ENCODE measurements around the gene PRAF2. TPM values are rescaled to one million over a fixed set of nuclear protein-coding genes. Genes with fewer than 3 reads are reported as not detected.

Gene PRAF2
- total and polyA plus RNA-seq, 9 of the 15 experiments (the other 6 are each of a cell fraction or from before 2014, with no cell fraction given) = 0.24 to 5.7 (median 2.0) TPM

DNA sequence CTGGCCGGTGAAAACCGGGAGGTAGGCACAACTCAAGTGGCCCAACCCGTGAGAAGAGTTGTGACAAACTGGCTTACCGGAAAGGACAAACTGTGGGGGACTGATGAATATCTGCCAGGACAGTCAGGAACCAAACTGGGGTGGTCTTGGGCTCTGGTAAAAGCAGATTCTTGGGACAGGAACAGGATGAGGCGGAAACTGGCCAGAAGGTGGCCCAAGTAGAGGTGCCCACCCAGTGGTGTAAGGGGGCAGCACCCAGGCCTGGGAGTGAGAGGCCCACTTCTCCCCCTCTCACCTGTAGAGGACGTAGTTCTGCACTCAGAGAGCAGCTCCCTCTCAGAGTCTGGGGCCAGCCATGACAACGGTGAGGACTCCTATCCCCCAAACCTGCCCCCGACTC lies 9.1 kb downstream of the PRAF2 start:
- Histone ChIP-seq H2AFZ (ENCODE audit: low read depth, low read length) (no peak overlapping the region), H3K9me1 (ENCODE audit: control insufficient read depth, insufficient read depth, low read length) (no peaks in the 10 kb centered on the region), H3K36me3 (ENCODE audit: control insufficient read depth, insufficient read depth, low read length) (no peaks in the 10 kb centered on the region), H3K4me1 (replicated peaks in 1 of 2; ENCODE audit: control insufficient read depth in 2 of 2, insufficient read depth in 2 of 2, low read length in 2 of 2) (peaks cover 0 to 32% of the 10 kb centered on the region in 2 experiments; a peak in 3 of 5 replicates), H3K27me3 (ENCODE audit: control insufficient read depth in 2 of 2, insufficient read depth in 2 of 2, low read length in 2 of 2) (no peaks in the 10 kb centered on the region), H3K79me2 (ENCODE audit: control insufficient read depth, insufficient read depth, low read length) (no peaks in the 10 kb centered on the region), H3K9me3 (replicated peaks; ENCODE audit: control insufficient read depth, insufficient read depth, low read depth, low read length) (no peaks in the 10 kb centered on the region), H3K9ac (ENCODE audit: insufficient read depth in 1 of 2, low read depth in 2 of 2, low read length in 2 of 2) (no peak overlapping the region), H3K4me2 (ENCODE audit: insufficient read depth, low read length) (no peak overlapping the region), H4K20me1 (replicated peaks; ENCODE audit: control insufficient read depth, insufficient read depth, low read length) (no peaks in the 10 kb centered on the region), H3K4me3 (no peak overlapping the region), H3K27ac (ENCODE audit: extremely low read depth, low read depth, low read length) (no peak overlapping the region)
- WGBS (ENCODE audit: insufficient coverage, low coverage, missing lambda C conversion rate) = 72% methylated on average over 6 of the region's 8 CpGs
- ATAC-seq (no peak), FAIRE-seq (no peak), DNase-seq (ENCODE audit: extremely low read depth in 1 of 4, low spot score in 3 of 4) (peak in 1 of 4 experiments; percentile 4)
- ChIA-PET CTCF (ENCODE audit: low intra/inter-chr PET ratio) (no interaction called here), POLR2A (no interaction called here)
- in situ Hi-C loops (cut with MboI) (no loop called here), intact Hi-C loops (cut with micrococcal nuclease) (no loop called here)
- no TSS peak for BruUV-seq (replicated peaks)
- TF ChIP-seq, protein P1, sequence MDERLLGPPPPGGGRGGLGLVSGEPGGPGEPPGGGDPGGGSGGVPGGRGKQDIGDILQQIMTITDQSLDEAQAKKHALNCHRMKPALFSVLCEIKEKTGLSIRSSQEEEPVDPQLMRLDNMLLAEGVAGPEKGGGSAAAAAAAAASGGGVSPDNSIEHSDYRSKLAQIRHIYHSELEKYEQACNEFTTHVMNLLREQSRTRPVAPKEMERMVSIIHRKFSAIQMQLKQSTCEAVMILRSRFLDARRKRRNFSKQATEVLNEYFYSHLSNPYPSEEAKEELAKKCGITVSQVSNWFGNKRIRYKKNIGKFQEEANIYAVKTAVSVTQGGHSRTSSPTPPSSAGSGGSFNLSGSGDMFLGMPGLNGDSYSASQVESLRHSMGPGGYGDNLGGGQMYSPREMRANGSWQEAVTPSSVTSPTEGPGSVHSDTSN (CRISPR knock-in tag; IDR thresholded peaks at IDR 0.05; ENCODE audit: low read depth) = no peak
- TF ChIP-seq, protein P1 (tag; conservative IDR thresholded peaks at IDR 0.05; ENCODE audit: low read depth) = no peak
- TF ChIP-seq, protein P2, sequence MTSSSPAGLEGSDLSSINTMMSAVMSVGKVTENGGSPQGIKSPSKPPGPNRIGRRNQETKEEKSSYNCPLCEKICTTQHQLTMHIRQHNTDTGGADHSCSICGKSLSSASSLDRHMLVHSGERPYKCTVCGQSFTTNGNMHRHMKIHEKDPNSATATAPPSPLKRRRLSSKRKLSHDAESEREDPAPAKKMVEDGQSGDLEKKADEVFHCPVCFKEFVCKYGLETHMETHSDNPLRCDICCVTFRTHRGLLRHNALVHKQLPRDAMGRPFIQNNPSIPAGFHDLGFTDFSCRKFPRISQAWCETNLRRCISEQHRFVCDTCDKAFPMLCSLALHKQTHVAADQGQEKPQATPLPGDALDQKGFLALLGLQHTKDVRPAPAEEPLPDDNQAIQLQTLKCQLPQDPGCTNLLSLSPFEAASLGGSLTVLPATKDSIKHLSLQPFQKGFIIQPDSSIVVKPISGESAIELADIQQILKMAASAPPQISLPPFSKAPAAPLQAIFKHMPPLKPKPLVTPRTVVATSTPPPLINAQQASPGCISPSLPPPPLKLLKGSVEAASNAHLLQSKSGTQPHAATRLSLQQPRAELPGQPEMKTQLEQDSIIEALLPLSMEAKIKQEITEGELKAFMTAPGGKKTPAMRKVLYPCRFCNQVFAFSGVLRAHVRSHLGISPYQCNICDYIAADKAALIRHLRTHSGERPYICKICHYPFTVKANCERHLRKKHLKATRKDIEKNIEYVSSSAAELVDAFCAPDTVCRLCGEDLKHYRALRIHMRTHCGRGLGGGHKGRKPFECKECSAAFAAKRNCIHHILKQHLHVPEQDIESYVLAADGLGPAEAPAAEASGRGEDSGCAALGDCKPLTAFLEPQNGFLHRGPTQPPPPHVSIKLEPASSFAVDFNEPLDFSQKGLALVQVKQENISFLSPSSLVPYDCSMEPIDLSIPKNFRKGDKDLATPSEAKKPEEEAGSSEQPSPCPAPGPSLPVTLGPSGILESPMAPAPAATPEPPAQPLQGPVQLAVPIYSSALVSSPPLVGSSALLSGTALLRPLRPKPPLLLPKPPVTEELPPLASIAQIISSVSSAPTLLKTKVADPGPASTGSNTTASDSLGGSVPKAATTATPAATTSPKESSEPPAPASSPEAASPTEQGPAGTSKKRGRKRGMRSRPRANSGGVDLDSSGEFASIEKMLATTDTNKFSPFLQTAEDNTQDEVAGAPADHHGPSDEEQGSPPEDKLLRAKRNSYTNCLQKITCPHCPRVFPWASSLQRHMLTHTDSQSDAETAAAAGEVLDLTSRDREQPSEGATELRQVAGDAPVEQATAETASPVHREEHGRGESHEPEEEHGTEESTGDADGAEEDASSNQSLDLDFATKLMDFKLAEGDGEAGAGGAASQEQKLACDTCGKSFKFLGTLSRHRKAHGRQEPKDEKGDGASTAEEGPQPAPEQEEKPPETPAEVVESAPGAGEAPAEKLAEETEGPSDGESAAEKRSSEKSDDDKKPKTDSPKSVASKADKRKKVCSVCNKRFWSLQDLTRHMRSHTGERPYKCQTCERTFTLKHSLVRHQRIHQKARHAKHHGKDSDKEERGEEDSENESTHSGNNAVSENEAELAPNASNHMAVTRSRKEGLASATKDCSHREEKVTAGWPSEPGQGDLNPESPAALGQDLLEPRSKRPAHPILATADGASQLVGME (CRISPR knock-in tag; IDR thresholded peaks at IDR 0.05) = no peak
- TF ChIP-seq RFX1 (IDR thresholded peaks at IDR 0.05) = no peak
- TF ChIP-seq, protein P3, sequence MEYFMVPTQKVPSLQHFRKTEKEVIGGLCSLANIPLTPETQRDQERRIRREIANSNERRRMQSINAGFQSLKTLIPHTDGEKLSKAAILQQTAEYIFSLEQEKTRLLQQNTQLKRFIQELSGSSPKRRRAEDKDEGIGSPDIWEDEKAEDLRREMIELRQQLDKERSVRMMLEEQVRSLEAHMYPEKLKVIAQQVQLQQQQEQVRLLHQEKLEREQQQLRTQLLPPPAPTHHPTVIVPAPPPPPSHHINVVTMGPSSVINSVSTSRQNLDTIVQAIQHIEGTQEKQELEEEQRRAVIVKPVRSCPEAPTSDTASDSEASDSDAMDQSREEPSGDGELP (CRISPR knock-in tag; IDR thresholded peaks at IDR 0.05; ENCODE audit: borderline replicate concordance) = no peak
- no peak for TF ChIP-seq THRAP3 (IDR thresholded peaks at IDR 0.05; ENCODE audit: borderline replicate concordance)
- TF ChIP-seq NCOA2 (IDR thresholded peaks at IDR 0.05; ENCODE audit: partially characterized antibody in 2 of 2) = no peak
- no peak for TF ChIP-seq POLR2AphosphoS5 (IDR thresholded peaks at IDR 0.05; ENCODE audit: control insufficient read depth, insufficient read depth, low read depth, low read length)
- no peak for TF ChIP-seq ZNF444 (CRISPR knock-in tag; IDR thresholded peaks at IDR 0.05)
- TF ChIP-seq, protein P4, sequence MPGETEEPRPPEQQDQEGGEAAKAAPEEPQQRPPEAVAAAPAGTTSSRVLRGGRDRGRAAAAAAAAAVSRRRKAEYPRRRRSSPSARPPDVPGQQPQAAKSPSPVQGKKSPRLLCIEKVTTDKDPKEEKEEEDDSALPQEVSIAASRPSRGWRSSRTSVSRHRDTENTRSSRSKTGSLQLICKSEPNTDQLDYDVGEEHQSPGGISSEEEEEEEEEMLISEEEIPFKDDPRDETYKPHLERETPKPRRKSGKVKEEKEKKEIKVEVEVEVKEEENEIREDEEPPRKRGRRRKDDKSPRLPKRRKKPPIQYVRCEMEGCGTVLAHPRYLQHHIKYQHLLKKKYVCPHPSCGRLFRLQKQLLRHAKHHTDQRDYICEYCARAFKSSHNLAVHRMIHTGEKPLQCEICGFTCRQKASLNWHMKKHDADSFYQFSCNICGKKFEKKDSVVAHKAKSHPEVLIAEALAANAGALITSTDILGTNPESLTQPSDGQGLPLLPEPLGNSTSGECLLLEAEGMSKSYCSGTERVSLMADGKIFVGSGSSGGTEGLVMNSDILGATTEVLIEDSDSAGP (CRISPR knock-in tag; IDR thresholded peaks at IDR 0.05) = no peak
- TF ChIP-seq ZNF23 (CRISPR knock-in tag; IDR thresholded peaks at IDR 0.05) = no peak
